Spleen (tissue), 11 donors: ENCODE data around the gene MEF2A. TPM values are rescaled to one million over a fixed set of nuclear protein-coding genes. Genes with fewer than 3 reads are reported as not detected.
A peak's percentile ranks its signal among the peaks of the same experiment; 100 is the strongest.

Source experiments
- DNase-seq: peaks from one replicate; pipeline ENCODE4 v3.0.0-alpha.2; 2020
- H3K27ac ChIP-seq, 8 donors: fragments of 200-600 bp; sonication (generic) in 7 of 8; 1 replicate in 4 of 8; 2 replicates in 4 of 8; pipeline versions ENCODE4 v1.5.0 to v1.8.0; 2016 to 2021; ENCODE audit warnings: inconsistent platforms in 4 of 8, mild to moderate bottlenecking in 4 of 8, moderate library complexity in 1 of 8
- H3K27me3 ChIP-seq, 7 donors: fragments of 200-600 bp; sonication (generic) in 6 of 7; replicated peaks in 1 of 7; 1 replicate in 4 of 7; 2 replicates in 3 of 7; pipeline versions ENCODE4 v1.5.0 to v1.8.0; 2016 to 2021; ENCODE audit warnings: inconsistent platforms in 3 of 7, mild to moderate bottlenecking in 1 of 7
- H3K36me3 ChIP-seq, 6 donors: fragments of 200-600 bp; sonication (generic) in 5 of 6; 1 replicate in 4 of 6; 2 replicates in 2 of 6; pipeline versions ENCODE4 v1.5.0 to v1.8.0; 2016 to 2021; ENCODE audit warnings: inconsistent platforms in 2 of 6
- H3K4me1 ChIP-seq, 6 donors: fragments of 200-600 bp; sonication (generic) in 5 of 6; 1 replicate in 3 of 6; 2 replicates in 3 of 6; pipeline versions ENCODE4 v1.5.0 to v1.8.0; 2016 to 2021; ENCODE audit warnings: inconsistent platforms in 3 of 6
- H3K4me3 ChIP-seq, 8 donors: fragments of 200-600 bp; sonication (generic) in 7 of 8; 1 replicate in 4 of 8; 2 replicates in 4 of 8; pipeline versions ENCODE4 v1.5.0 to v1.8.0; 2016 to 2021; ENCODE audit warnings: inconsistent platforms in 4 of 8, mild to moderate bottlenecking in 4 of 8, moderate library complexity in 2 of 8
- H3K9me3 ChIP-seq, 8 donors: fragments of 200-600 bp; sonication (generic) in 7 of 8; 1 replicate in 4 of 8; 2 replicates in 4 of 8; pipeline versions ENCODE4 v1.5.0 to v1.8.0; 2016 to 2021; ENCODE audit warnings: inconsistent platforms in 4 of 8
- POLR2A ChIP-seq, 3 donors: fragments of 450-650 bp; IDR thresholded peaks; one replicate each; pipeline ENCODE4 v1.5.1; 2017; ENCODE audit warnings: antibody characterized with exemption in 3 of 3, mild to moderate bottlenecking in 1 of 3
- POLR2AphosphoS5 ChIP-seq, 3 donors: sonication (generic); formaldehyde crosslinking; IDR thresholded peaks; one replicate each; pipeline ENCODE4 v1.5.1; 2017; ENCODE audit warnings: antibody characterized with exemption in 3 of 3
- WGBS, 5 donors: extraction: QIAGEN DNeasy Blood & Tissue Kit in 3 of 5; methylation state at CpG; one replicate each; pipeline versions ENCODE4 v1.1.5 to v1.1.7; 2013 to 2018; 5-methylcytosine and 5-hydroxymethylcytosine counted together
- intact Hi-C: fragments of 100-400 bp; cut with DNase I; formaldehyde crosslinking; loops from one replicate; pipeline ENCODE4 v1.15.0; 2023; ENCODE audit warnings: low total_unique reads
- polyA plus RNA-seq, 3 donors: library from polyadenylated mRNA; stranded (reverse); fragments of 200-250 nt; gene quantifications; one replicate each; pipeline ENCODE4 v1.2.1, GENCODE V29; 2013
- total RNA-seq, 7 donors: library from RNA; depleted of rRNA in 3 of 7; stranded (reverse); fragments of >200 nt in 3 of 7; fragmentation: NEBNext Ultra II Directional in 4 of 7; extraction: Animal tissue kit (Norgen Biotek cat#: 25700) in 4 of 7; gene quantifications; one replicate each; pipeline versions ENCODE4 v1.1.0 to v1.2.1, GENCODE V29; 2016 to 2021
- TF ChIP-seq, protein P1 (sequence below), 11 experiments: fragments of 200-600 bp in 7 of 11; fragments of 450-650 bp in 4 of 11; sonication (generic) in 4 of 11; IDR thresholded peaks in 8 of 11; conservative IDR thresholded peaks in 3 of 11; 1 replicate in 7 of 11; 2 replicates in 4 of 11; pipeline versions ENCODE4 v1.4.0 to v1.8.0; 2016 to 2021; ENCODE audit warnings: antibody characterized with exemption in 11 of 11, inconsistent platforms in 4 of 11, mild to moderate bottlenecking in 1 of 11
- donor health status: healthy with polysubstance abuse.
- donor health status: DM: no; HTN: no; CAD: no; lungs with moderate emphysema.
- donor health status: DM: no; HTN: no; CAD: no.
- donor health status: Bipolar disorder and iron deficiency.
- donor health status: healthy.
- donor health status: DM: no; HTN: no; CAD: no.
- donor health status: DM: yes; HTN: yes; CAD: no.

Gene MEF2A
- total and polyA plus RNA-seq, 10 donors, result 21.9 to 143 (median 90.6) TPM

DNA sequence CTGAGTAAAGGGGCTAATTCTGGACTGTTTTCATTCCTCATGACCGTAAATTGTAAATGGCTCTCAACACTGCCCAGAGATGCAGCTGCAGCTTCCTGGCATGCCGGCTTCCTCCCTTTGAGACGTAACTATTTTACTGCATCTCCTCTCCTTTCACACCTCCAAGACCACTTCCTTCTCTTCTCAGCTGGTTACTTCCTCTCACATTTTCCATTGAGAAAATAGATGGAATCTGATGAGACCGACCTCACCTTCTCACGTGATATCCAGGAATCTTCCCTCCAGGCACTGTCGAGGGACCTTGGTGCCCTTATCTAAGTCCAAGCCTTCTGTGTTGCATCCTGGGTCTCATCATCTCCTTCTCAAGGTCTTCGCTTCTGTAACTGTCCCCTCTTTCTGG, 154.7 kb downstream of the MEF2A start:
- peaks cover 0 to 22% (median 9%) of the 10 kb centered on the region in 6 donors for H3K36me3 ChIP-seq
- intact Hi-C loops, result no loop called here
- peaks cover 0 to 53% (median 29%) of the 10 kb centered on the region in 6 donors for H3K4me1 ChIP-seq
- TF ChIP-seq, protein P1, sequence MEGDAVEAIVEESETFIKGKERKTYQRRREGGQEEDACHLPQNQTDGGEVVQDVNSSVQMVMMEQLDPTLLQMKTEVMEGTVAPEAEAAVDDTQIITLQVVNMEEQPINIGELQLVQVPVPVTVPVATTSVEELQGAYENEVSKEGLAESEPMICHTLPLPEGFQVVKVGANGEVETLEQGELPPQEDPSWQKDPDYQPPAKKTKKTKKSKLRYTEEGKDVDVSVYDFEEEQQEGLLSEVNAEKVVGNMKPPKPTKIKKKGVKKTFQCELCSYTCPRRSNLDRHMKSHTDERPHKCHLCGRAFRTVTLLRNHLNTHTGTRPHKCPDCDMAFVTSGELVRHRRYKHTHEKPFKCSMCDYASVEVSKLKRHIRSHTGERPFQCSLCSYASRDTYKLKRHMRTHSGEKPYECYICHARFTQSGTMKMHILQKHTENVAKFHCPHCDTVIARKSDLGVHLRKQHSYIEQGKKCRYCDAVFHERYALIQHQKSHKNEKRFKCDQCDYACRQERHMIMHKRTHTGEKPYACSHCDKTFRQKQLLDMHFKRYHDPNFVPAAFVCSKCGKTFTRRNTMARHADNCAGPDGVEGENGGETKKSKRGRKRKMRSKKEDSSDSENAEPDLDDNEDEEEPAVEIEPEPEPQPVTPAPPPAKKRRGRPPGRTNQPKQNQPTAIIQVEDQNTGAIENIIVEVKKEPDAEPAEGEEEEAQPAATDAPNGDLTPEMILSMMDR (IDR thresholded peaks at IDR 0.05 in 8 of 11, conservative IDR thresholded peaks at IDR 0.05 in 3 of 11), result no peak
- TF ChIP-seq POLR2AphosphoS5 (IDR thresholded peaks at IDR 0.05), result peak in 1 of 3 donors; percentile 17
- DNase-seq, result no peak
- no peak overlapping the region for H3K4me3 ChIP-seq
- no peaks in the 10 kb centered on the region for H3K27me3 ChIP-seq
- 44 to 64% (median 51%) methylated on average over 7 of the region's 7 CpGs for WGBS, 5 donors
- H3K9me3 ChIP-seq, result no peaks in the 10 kb centered on the region
- H3K27ac ChIP-seq, result peak overlapping the region in 2 of 8 donors; percentile 10 to 16

DNA sequence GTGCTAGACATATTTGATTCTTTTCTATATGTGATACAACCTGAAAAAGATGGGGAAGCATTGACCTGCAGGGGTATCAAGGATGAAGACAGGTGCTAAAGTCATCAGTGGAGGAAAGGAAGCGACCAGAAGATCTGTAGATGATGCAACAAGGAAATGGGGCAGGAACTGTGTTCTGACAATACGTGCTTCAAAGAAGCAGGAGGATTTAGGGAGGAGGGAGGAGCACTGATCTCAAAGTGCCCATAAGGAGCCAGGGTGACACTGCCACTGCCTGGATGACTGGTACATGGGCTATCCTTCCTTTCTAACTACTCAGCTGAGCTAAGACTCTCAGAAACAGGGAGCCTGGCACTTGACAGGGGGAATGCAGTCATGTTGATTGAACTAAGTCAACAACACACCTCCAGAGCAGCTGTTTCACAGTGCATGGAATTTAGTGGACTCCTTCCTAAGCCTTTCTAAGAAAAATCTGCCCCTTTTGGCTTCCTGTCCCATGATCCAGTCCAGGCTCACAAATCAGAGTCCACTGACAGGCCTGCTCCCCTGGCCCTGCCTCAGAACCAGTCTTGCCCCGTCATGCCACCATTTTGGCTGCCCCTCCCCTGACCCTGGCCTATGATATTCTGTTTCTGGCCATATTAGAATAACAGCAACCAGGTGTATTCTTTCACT, 155.5 kb downstream of the MEF2A start:
- Histone ChIP-seq H3K27ac (no peak overlapping the region), H3K36me3 (peaks cover 0 to 15% (median 3%) of the 10 kb centered on the region in 6 donors)
- intact Hi-C loops, result no loop called here

DNA sequence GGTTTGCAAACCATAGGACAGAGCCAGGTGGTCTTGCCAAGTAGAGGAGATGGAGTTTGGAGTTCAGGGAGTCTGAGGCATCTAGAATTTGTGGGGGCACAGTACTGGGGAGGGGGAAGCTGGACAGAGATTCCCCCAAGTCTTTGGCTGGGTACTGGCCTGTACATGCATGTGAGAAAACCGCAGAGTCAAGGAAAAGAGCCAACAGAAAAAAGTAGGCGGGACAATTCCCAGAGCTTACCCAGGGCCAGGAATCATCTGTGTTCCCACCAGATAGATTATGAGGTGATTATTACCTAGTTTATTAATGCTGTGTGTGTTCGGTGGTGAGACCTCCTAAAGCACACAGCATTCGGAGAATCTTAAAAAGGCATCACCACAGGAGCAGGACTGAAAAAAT, 156.1 kb downstream of the MEF2A start:
- TF ChIP-seq POLR2A (IDR thresholded peaks at IDR 0.05) (no peak), POLR2AphosphoS5 (IDR thresholded peaks at IDR 0.05) (no peak)
- H3K4me1 ChIP-seq, result peaks cover 0 to 45% (median 25%) of the 10 kb centered on the region in 6 donors
- intact Hi-C loops, result no loop called here
- H3K27me3 ChIP-seq, result no peaks in the 10 kb centered on the region
- H3K36me3 ChIP-seq, result peaks cover 0 to 9% (median 0%) of the 10 kb centered on the region in 6 donors
- H3K4me3 ChIP-seq, result no peak overlapping the region
- 95 to 100% (median 97%) methylated on average over 4 of the region's 4 CpGs for WGBS, 5 donors
- no peak overlapping the region for H3K27ac ChIP-seq
- no peaks in the 10 kb centered on the region for H3K9me3 ChIP-seq
- DNase-seq, result no peak

More for the DNA sequence above, 155.5 kb downstream of the MEF2A start:
- Histone ChIP-seq H3K4me1 (peaks cover 0 to 52% (median 29%) of the 10 kb centered on the region in 6 donors), H3K4me3 (no peak overlapping the region), H3K27me3 (no peaks in the 10 kb centered on the region), H3K9me3 (no peaks in the 10 kb centered on the region)
- DNase-seq, result no peak
- no peak for TF ChIP-seq POLR2A (IDR thresholded peaks at IDR 0.05)
- TF ChIP-seq, protein P1 (IDR thresholded peaks at IDR 0.05 in 8 of 11, conservative IDR thresholded peaks at IDR 0.05 in 3 of 11), result no peak
- TF ChIP-seq POLR2AphosphoS5 (IDR thresholded peaks at IDR 0.05), result no peak
- WGBS, 5 donors, result 51 to 69% (median 59%) methylated on average over 3 of the region's 3 CpGs

DNA sequence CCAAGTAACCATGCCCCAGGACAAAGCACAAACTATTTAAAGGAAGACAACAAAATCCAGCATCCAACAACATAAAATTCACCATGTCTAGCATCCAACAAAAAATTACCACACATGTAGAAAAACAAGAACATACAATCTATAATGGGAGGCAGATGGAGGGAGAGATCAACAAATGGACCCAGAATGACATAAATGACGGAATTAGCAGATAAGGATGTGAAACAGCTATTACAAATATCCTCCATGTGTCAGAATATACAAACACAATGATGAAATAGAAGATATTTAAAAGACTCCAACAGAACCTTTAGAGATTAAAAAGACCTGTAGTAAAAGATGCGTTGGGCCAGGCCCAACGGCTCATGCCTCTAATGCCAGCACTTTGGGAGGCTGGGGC, 156.6 kb downstream of the MEF2A start:
- H3K27ac ChIP-seq, result no peak overlapping the region
- no peak for TF ChIP-seq POLR2AphosphoS5 (IDR thresholded peaks at IDR 0.05)
- TF ChIP-seq, protein P1 (IDR thresholded peaks at IDR 0.05 in 8 of 11, conservative IDR thresholded peaks at IDR 0.05 in 3 of 11), result no peak
- no peak for TF ChIP-seq POLR2A (IDR thresholded peaks at IDR 0.05)
- WGBS, 5 donors, result 87 to 99% (median 91%) methylated on average over 3 of the region's 3 CpGs
- DNase-seq, result no peak
- H3K27me3 ChIP-seq, result no peaks in the 10 kb centered on the region
- H3K4me1 ChIP-seq, result peaks cover 0 to 40% (median 23%) of the 10 kb centered on the region in 6 donors
- H3K4me3 ChIP-seq, result no peak overlapping the region
- peaks cover 0 to 6% (median 0%) of the 10 kb centered on the region in 6 donors for H3K36me3 ChIP-seq
- intact Hi-C loops, result no loop called here
- no peaks in the 10 kb centered on the region for H3K9me3 ChIP-seq
